Activated naive CD4-positive, alpha-beta T cell treated with Interleukin-2 at 50 U/mL for 16 hours (primary cell): ENCODE measurements around the gene MAGEA8.
"Not testable (repeated sequence)": the region's sequence is repeated elsewhere in the genome, so short reads cannot be mapped to it uniquely, and the experiment has no call there.

Source experiments
- DNase-seq: peaks from one replicate; pipeline ENCODE4 v3.0.0-alpha.2; 2020

The MAGEA8 gene

DNA sequence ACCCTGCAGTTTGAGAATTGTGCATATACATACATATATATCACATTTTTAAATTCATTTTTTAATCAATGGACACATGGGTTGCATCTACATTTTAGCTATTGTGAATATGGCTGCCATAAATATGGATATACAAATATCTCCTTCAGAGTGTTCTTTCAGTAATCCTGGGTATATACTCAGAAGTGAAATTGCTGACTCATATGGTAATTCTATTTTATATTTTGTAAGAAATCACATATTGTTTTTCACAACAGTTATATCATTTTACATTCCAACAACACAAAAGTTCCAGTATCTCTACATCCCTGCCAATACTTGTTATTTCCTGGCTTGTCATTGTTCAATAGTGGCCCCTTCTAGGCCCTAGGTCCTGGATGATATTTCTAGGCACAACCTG, 27.7 kb downstream of the MAGEA8 start:
- no peak for DNase-seq

DNA sequence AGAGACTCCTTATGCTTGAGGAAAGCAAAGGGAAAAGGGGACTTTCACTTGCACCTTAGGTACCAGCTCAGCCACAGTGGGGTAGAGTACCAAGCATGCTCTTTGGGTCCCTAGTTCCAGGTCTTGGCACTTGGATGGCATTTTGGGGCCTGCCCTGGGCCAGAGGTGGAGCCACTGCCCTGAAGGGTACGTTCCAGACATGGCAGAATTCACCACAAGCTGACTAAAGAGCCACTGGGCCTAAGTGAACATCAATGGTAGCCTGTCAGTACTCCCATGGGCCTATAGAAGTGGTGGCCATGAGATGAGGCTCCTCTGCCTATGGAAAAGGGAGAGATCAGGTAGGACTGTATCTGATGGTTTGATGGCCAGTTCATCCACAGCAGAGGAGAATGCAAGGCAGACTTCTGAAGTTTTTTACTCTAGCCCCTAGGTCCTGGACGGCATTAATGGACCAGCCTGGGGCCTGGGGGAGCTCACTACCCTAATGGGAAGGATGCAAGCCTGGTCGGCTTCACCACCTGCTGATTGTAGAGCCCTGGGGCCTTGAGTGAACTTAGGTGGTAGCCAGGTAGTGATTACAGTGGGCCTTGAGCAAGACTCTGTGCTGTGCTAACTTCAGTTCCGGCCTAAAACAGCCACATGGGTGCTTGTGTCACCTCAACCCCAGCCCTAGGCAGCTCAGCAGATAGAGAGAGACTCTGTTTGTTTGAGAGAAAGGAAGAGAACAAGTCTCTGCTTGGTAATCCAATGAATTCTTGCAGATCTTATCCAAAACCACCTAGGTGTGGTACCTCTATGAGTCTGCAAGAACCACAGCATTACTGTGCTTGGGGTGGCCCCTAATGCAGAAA, 28.6 kb downstream of the MAGEA8 start:
- peak; percentile 3 for DNase-seq

DNA sequence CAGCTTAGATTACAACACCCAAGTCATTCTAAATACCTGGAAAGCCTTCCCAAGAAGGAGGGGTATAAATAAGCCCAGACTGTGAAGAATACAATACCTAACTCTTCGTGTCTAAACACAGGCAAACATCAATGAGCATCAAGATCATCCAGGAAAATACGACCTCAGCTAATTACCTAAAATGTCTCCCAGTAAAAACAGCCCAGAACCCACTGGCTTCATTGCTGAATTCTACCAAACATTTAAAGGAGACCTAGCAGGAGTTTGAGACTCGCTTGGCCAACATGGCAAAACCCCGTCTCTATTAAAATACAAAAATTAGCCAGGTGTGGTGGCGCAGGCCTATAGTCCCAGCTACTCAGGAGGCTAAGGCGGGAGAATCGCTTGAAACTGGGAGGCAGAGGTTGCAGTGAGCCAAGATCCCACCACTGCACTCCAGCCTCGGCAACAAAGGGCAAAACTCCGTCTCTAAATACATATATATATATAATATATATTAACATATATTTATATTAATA, 29.3 kb downstream of the MAGEA8 start:
- DNase-seq: no peak

DNA sequence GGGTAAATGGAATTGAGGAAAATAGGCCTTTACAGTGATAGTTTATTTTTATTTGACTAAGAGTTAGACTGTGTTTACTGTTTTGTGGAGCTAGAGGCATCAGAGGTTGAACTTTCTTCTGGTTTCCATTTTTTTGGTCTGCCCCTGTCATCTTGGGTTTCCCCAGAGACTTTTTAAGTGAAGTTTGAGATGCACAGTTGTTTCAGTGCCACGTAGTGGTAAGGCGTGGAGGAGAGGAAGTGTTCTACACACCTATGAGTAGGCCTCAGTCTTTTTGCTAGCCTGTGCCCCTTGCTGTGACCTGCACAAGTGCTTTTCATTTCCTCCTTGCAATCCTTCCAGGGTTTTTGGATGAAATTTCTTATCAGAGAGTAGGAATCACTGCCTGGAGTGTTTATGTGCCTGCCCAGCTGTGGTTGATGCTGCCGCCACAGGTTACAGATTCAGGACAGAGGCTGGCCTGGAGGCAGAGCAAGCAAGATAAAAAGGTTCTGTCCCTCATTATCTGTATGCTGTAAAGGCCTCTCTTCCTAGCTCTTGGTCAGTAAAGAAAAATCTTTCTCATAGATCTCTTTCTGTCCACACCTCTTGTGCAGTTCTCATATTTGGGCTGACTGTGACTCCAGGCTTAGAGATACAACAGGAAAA, 35.9 kb downstream of the MAGEA8 start:
- DNase-seq: no peak

DNA sequence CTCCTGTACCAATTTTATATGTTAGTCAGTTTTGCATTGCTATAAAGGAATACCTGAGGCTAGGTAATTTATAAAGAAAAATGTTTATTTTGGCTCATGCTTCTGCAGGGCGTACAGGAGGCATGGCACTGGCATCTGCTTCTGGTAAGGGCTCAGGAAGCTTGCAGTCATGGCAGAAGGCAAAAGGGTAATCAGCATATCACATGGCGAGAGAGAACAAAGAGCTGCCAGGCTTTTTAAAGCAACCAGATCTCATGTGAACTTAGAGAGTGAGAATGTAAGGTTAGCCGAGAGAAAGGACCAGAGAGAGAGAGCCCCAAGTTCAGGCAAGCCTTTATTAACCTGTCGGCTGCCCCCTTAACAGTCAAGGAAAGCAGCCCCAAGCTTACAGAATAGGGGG, 42.9 kb downstream of the MAGEA8 start:
- not testable (repeated sequence) for DNase-seq

DNA sequence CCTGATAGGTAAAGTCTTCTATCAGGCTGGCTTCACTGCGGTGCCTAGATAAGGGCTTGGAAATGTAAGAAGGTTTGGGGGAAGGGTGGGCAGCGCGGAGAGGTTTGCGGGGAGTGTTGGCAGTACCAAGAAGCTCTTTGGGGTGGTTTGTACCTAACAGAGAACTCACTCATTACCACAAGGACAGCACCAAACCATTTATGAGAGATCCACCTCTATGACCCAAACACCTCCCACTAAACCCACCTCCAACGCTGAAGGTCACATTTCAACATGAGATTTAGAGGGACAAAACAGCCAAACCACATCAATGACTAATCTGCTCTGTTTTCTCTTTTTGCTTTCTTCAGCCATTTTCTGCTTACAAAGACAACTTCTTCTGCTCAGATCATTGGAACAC, 43.5 kb downstream of the MAGEA8 start:
- not testable (repeated sequence) for DNase-seq

DNA sequence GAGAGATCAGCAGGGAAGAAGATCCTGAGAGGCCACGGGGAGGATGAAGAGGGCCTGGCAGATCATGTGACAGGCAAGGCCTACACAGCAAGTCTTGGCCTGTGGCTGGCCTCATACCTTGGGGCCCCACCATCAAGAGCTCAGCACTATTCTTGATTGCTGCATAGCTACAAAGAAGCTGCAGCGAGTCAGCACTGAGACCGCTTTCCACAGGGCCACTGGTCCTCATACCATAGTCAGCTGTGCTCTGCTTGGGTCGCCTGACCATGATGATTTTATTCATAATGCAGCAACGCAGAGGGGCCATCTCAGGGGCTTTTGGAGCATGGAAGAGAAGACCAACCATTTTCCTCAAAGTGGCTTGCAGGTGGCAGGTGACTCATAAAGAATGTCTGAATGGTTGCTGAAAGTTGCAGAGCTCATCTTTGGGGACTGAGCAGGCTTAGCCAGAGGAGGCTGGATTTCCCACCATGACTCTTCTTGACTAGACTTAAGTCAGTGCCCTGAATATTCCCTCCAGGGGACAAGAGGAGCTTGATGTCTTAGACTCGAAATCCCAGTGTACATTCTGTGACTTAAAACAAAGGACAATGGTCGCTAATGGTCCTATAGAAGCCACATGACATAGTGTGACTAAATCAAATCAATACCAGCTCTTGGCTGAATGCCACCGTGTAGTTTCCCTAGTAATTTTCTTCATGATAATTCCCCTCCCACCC, 46.4 kb downstream of the MAGEA8 start:
- not testable (repeated sequence) for DNase-seq

DNA sequence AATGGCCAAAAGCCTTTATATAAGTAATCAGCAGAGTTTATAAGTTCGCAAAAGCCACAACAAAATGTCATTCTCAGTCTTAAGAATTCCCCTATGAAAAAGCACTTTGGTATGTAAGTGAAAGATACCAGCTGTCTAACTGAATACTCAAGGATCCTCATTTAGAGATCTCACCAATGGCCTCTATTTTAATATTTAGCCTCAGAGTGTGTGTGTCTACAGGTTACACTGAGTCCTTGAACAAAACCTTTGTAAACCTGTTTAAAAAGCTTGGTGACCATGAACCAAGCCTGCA, 46.9 kb downstream of the MAGEA8 start:
- not testable (repeated sequence) for DNase-seq

DNA sequence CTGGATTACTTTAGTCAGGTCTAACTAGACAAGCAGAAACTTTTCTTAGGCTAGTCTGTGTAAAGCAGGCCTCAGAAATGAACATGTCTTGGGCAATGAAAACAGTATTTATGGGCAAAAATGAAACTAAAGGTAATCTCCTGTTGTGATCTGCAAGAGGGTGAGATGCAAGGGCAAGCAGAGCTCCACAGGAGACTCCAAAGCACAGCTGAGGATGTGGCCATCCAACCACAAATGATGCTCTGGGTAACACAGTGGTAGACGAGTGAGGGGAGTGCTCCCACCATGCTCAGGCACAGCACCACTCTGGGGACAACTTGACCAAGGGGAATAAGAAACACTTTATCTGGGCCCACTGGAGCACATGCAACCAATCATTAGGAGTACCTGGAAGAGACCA, 47.7 kb downstream of the MAGEA8 start:
- not testable (repeated sequence) for DNase-seq

DNA sequence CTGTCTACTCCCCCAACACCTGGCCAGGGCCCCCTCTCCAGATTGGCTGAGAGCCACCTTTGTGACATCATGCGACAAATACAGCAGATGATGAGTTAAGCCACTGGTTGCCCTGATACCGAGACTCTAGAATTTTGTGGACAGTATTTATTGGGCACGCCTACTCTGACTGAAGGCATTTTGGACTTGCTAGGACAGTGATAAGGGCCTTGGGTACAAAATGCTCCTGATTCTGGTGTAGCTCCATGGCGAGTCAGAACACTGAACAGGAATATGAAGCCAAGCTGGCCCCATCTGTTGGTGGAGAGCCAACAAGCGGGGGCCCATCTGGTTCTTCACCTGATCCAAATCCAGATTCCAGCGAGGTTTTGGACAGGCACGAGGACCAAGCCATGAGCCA, 48.4 kb downstream of the MAGEA8 start, which contains the start of gene HSFX4:
Gene HSFX4, plus strand, starts transcription at position 174 of the 400 bp plus-strand sequence. Its CDS starts 72 bp downstream, at position 246.
- not testable (repeated sequence) for DNase-seq

DNA sequence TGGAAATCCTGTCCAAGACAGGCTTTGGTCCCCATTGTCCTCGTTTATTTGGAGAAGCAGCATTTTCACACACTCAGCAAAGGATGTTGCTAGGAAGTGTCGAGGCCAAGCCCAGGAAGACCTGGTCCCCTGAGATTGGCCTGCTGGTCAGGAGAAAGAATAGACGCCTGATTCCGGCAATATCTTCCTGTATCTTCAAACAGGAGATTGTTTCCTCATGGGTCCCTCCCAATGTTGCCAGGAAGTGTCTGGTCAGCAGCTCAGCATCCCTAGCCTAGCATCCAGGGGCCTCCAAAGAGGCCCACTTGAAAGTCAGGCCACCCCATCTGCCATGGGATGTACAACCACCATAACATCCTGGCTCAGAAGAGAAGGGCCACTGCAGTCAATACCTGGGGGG, 50.4 kb downstream of the MAGEA8 start:
- DNase-seq: not testable (repeated sequence)

DNA sequence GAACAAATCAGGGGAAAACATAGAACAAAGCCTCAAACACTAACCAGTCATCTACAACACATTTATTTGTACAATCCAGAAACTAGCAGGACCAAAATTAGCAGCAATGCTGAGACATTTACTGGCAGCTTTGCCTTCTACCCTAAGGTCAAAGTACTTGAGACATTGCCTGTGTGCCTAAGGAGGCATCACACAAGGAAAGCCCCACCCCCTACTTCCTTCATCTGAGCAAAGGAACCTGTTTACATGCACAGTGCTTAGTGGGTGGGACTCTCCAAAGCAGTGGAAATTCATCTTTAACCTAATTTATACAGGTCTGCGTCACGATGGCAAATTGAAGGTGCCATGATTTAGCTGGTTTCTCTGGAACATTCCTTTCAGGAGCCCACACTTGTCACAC, 51.2 kb downstream of the MAGEA8 start:
- DNase-seq: not testable (repeated sequence)

DNA sequence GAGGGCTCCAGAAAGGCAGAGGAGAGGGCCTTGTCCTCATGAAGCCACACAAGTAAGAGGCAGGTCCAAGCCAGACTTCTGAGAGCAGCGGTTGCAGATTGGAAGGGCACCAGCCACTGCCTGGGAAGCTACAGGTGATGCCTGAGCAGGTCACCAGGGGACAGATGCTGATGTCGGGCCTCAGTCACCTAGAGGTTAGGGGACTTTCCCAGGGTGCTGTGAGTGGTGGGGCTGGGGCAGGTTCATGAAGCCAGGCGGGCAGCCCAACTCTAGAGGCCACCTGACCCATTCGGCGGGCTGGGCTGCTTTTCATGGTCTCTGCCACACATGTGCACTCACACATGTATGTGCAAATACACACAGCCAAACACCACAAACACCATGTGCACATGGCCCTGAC, 52.0 kb downstream of the MAGEA8 start:
- DNase-seq: not testable (repeated sequence)

DNA sequence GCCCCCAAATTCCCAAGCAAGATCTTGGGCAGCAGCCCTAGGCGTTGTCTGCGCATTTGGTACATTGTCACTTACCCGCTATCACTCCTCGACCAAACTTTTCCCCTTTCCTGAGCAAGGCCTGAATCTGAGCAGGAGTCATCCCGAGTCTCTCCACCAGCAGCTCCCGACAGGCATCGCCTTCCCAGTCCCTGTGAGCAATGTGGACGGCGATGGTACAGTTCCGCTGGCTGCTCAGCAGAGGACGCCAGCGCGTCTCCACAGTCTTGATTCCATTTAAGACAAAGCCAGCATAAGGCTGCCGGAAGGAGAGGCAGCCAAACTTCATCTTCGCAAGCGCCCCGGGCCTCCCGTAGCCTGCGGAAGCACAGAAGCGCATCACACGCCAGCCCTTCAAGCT, 52.6 kb downstream of the MAGEA8 start:
- not testable (repeated sequence) for DNase-seq
